ENCODE data around the gene EPHB1. TPM values are rescaled to one million over a fixed set of nuclear protein-coding genes. Genes with fewer than 3 reads are reported as not detected.

The EPHB1 gene
- total RNA-seq, 4 donors from 2014 or later: 1.00 to 8.9 (median 4.5) TPM

DNA sequence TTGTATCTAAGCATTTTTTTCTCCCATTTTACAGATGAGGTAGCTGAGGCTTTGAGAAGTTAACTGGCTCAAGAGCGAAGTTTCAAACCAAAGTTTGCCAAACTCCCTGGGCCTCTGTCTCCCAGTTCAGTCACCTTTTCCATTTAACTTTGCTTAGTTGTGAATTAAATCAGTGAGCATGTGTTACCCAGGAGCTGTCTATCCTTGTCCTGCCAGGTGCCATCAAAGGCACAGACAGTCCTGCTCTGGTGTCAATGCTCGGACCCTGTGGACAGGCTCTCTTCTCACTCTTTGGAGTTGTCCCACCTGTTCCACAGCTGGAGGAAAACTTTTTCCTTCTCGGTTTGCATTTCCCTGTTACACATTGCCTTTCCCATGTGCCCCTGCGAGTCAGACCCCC is 8.6 kb downstream of the EPHB1 start:
- peaks cover 22 to 28% of the 10 kb centered on the region in 2 donors for H3K4me1 ChIP-seq
- no peaks in the 10 kb centered on the region for H3K27me3 ChIP-seq
- in situ Hi-C loops (cut with MboI; ENCODE audit: low sequenced_read_pairs in 4 of 4) (no loop called here), intact Hi-C loops (cut with DNase I; ENCODE audit: low total_unique reads) (no loop called here)
- H3K36me3 ChIP-seq: no peaks in the 10 kb centered on the region
- no peak overlapping the region for H3K4me3 ChIP-seq
- no peak for TF ChIP-seq POLR2A (IDR thresholded peaks at IDR 0.05)
- TF ChIP-seq, protein P1, sequence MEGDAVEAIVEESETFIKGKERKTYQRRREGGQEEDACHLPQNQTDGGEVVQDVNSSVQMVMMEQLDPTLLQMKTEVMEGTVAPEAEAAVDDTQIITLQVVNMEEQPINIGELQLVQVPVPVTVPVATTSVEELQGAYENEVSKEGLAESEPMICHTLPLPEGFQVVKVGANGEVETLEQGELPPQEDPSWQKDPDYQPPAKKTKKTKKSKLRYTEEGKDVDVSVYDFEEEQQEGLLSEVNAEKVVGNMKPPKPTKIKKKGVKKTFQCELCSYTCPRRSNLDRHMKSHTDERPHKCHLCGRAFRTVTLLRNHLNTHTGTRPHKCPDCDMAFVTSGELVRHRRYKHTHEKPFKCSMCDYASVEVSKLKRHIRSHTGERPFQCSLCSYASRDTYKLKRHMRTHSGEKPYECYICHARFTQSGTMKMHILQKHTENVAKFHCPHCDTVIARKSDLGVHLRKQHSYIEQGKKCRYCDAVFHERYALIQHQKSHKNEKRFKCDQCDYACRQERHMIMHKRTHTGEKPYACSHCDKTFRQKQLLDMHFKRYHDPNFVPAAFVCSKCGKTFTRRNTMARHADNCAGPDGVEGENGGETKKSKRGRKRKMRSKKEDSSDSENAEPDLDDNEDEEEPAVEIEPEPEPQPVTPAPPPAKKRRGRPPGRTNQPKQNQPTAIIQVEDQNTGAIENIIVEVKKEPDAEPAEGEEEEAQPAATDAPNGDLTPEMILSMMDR (IDR thresholded peaks at IDR 0.05 in 4 of 5, conservative IDR thresholded peaks at IDR 0.05 in 1 of 5): no peak
- H3K27ac ChIP-seq: no peak overlapping the region
- ATAC-seq: no peak
- no peaks in the 10 kb centered on the region for H3K9me3 ChIP-seq
- no peak for DNase-seq

DNA sequence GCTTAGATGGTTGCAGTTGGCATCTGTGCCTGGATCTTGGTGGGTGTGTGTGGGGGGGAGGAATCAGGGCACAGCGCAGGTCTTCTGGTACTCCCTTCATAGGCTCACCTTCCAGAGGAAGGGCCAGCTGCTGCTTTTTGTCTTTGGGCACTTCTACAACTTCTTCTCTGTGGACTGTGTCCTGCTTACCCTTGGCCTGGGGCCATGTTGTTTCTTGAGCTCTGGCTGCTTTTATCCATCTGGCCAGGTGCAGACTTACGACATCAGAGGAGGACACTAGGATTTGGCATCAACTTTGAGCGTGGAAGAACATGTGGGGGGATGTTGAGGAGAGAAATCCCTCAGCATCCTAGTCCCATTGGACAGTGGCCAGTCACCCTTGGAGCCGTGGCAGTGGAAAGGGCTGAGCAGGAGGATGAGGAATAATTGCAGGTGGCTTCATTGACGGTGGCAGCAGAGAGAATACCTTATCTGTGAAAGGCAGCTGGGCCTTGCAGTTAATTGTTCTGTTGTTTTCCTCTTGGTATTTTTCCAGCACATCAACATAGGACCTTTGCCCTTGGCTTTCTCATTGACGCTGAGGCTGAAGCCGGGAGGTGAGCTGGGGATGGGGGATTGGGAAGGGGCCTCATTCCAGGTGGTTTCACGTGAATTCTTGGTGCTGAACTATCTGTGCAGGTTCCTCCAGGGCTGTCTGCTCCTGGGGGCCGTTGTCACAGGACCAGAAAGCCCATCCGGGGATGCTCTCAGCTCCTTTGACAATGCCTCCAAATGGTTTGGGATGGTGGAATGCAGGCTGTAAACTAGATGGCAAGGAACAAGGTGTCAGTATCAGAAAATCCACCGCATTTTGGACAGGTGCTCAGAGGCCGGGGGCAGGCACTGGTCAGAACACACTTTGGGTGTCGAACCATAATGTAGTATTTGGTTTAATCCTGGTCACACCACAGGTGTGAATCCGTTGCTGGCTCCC is 9.7 kb downstream of the EPHB1 start:
- TF ChIP-seq POLR2A (IDR thresholded peaks at IDR 0.05): no peak
- TF ChIP-seq, protein P1 (IDR thresholded peaks at IDR 0.05 in 4 of 5, conservative IDR thresholded peaks at IDR 0.05 in 1 of 5): no peak

DNA sequence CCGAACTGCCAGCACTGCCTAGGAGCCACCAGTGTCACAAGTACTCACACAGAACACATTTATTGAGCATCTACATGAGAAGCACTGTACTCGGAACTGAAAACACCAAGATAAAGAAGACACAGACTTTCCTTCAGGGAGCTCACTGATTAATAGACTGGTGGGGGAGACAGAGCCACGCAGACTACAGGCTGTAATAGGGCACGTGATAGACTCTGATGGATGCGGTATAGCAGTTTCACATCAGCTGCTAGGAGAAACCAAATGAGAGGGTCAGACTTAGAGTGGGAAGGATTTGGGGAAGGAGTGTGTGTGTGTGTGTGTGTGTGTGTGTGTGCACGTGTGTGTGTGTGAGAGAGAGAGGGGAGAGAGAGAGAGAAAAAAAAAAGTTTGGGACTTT is 12.1 kb downstream of the EPHB1 start:
- intact Hi-C loops (cut with DNase I; ENCODE audit: low total_unique reads): no loop called here
- in situ Hi-C loops (cut with MboI; ENCODE audit: low sequenced_read_pairs in 4 of 4): no loop called here
- no peak for ATAC-seq

More for the DNA sequence above, 9.7 kb downstream of the EPHB1 start:
- DNase-seq (no peak), ATAC-seq (peak in 1 of 2 donors; percentile 60)
- intact Hi-C loops (cut with DNase I; ENCODE audit: low total_unique reads) (no loop called here), in situ Hi-C loops (cut with MboI; ENCODE audit: low sequenced_read_pairs in 4 of 4) (no loop called here)
- H3K27me3 ChIP-seq: no peaks in the 10 kb centered on the region
- H3K36me3 ChIP-seq: no peaks in the 10 kb centered on the region
- no peak overlapping the region for H3K4me3 ChIP-seq
- H3K4me1 ChIP-seq: peaks cover 11 to 19% of the 10 kb centered on the region in 2 donors
- H3K27ac ChIP-seq: no peak overlapping the region
- H3K9me3 ChIP-seq: no peaks in the 10 kb centered on the region

DNA sequence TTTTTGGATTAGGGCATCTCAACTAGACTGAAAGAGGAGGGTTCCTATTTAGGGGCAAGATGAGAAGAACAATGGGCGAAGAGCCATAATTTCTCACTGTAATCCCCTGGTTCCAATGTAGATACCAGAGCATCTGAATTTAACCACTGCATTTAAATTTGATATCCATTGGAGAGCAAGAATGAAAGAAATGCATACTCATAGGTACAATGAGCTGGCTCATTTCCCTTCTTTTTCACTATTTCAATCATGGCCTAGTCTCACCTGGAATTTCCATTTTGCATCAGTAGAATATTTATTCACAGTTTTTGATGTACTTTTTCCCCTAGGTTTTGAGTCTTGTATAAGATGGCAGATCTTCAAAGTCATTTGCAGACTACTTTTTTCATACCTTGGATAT is 13.8 kb downstream of the EPHB1 start:
- TF ChIP-seq POLR2A (IDR thresholded peaks at IDR 0.05): no peak
- TF ChIP-seq, protein P1 (IDR thresholded peaks at IDR 0.05 in 4 of 5, conservative IDR thresholded peaks at IDR 0.05 in 1 of 5): no peak
- no peak overlapping the region for H3K27ac ChIP-seq
- H3K36me3 ChIP-seq: no peaks in the 10 kb centered on the region
- H3K4me1 ChIP-seq: peaks cover 5 to 11% of the 10 kb centered on the region in 2 donors
- in situ Hi-C loops (cut with MboI; ENCODE audit: low sequenced_read_pairs in 4 of 4): no loop called here
- H3K27me3 ChIP-seq: no peaks in the 10 kb centered on the region
- ATAC-seq (no peak), DNase-seq (no peak)
- intact Hi-C loops (cut with DNase I; ENCODE audit: low total_unique reads): no loop called here
- H3K9me3 ChIP-seq: no peaks in the 10 kb centered on the region
- no peak overlapping the region for H3K4me3 ChIP-seq

More for the DNA sequence above, 12.1 kb downstream of the EPHB1 start:
- H3K9me3 ChIP-seq: no peaks in the 10 kb centered on the region
- no peak overlapping the region for H3K27ac ChIP-seq
- no peak for TF ChIP-seq POLR2A (IDR thresholded peaks at IDR 0.05)
- TF ChIP-seq, protein P1 (IDR thresholded peaks at IDR 0.05 in 4 of 5, conservative IDR thresholded peaks at IDR 0.05 in 1 of 5): no peak
- H3K4me1 ChIP-seq: peaks cover 5 to 11% of the 10 kb centered on the region in 2 donors
- H3K36me3 ChIP-seq: no peaks in the 10 kb centered on the region
- H3K27me3 ChIP-seq: no peaks in the 10 kb centered on the region
- no peak overlapping the region for H3K4me3 ChIP-seq
- DNase-seq: no peak
